ENCODE measurements around the gene COG7.

Gene COG7

GRCh38 chr16:23424292-23424958 is 28.6 kb downstream of the COG7 start:
- ChIA-PET CTCF (interaction anchor here (1.6 to 5.0 kb wide), 2 partner anchors 11 to 18 kb away, joined by 4 to 115 read pairs; no protein-coding TSS in a partner anchor), POLR2A (interaction anchor here (0.7 to 1.0 kb wide), 2 partner anchors 8 to 105 kb away, joined by 3 read pairs; no protein-coding TSS in a partner anchor)
- no peak for DNase-seq (ENCODE audit: low read depth, low spot score)
- TF ChIP-seq CTCF (IDR thresholded peaks at IDR 0.05; ENCODE audit: insufficient read depth, low read length, missing control alignments), result no peak
- H3K4me3 ChIP-seq (ENCODE audit: low read depth, low read length), result no peak overlapping the region

GRCh38 chr16:23423496-23424049 is 29.4 kb downstream of the COG7 start:
- DNase-seq (ENCODE audit: low read depth, low spot score), result peak; percentile 86
- no peak overlapping the region for H3K4me3 ChIP-seq (ENCODE audit: low read depth, low read length)
- no peak for TF ChIP-seq CTCF (IDR thresholded peaks at IDR 0.05; ENCODE audit: insufficient read depth, low read length, missing control alignments)
- CTCF ChIA-PET, result interaction anchor here (0.7 to 5.0 kb wide), 3 partner anchors 12 to 83 kb away, joined by 3 to 115 read pairs (median 4); no protein-coding TSS in a partner anchor
- POLR2A ChIA-PET, result interaction anchor here (0.7 to 1.0 kb wide), 2 partner anchors 8 to 106 kb away, joined by 3 read pairs; no protein-coding TSS in a partner anchor

- no peak overlapping the region for H3K4me3 ChIP-seq (ENCODE audit: low read depth, low read length)
- ChIA-PET POLR2A (no interaction called here), CTCF (interaction anchor here (0.7 to 1.4 kb wide), 4 partner anchors 14 to 236 kb away, joined by 3 to 12 read pairs (median 6); no protein-coding TSS in a partner anchor)
- TF ChIP-seq CTCF (IDR thresholded peaks at IDR 0.05; ENCODE audit: insufficient read depth, low read length, missing control alignments), result no peak
- DNase-seq (ENCODE audit: low read depth, low spot score), result peak; percentile 36
Observed at GRCh38 chr16:23420011-23420410, 33.0 kb downstream of the COG7 start.

- H3K4me3 ChIP-seq (ENCODE audit: low read depth, low read length), result no peak overlapping the region
- POLR2A ChIA-PET, result no interaction called here
- no peak for TF ChIP-seq CTCF (IDR thresholded peaks at IDR 0.05; ENCODE audit: insufficient read depth, low read length, missing control alignments)
- DNase-seq (ENCODE audit: low read depth, low spot score), result no peak
- CTCF ChIA-PET, result interaction anchor here (1.3 to 4.2 kb wide), 4 partner anchors 9 to 32 kb away, joined by 3 to 36 read pairs (median 8); no protein-coding TSS in a partner anchor
Observed at GRCh38 chr16:23416816-23417215, 36.2 kb downstream of the COG7 start.

- H3K4me3 ChIP-seq (ENCODE audit: low read depth, low read length), result no peak overlapping the region
- no peak for DNase-seq (ENCODE audit: low read depth, low spot score)
- CTCF ChIA-PET, result interaction anchor here (1.1 to 4.2 kb wide), 3 partner anchors 20 to 27 kb away, joined by 3 to 36 read pairs (median 4); no protein-coding TSS in a partner anchor
- POLR2A ChIA-PET, result interaction anchor here (0.6 kb wide), 1 partner anchor 26 kb away, joined by 3 read pairs; no protein-coding TSS in a partner anchor
- TF ChIP-seq CTCF (IDR thresholded peaks at IDR 0.05; ENCODE audit: insufficient read depth, low read length, missing control alignments), result no peak
Observed at GRCh38 chr16:23414731-23415130, 38.3 kb downstream of the COG7 start.

- DNase-seq (ENCODE audit: low read depth, low spot score), result no peak
- H3K4me3 ChIP-seq (ENCODE audit: low read depth, low read length), result no peak overlapping the region
- TF ChIP-seq CTCF (IDR thresholded peaks at IDR 0.05; ENCODE audit: insufficient read depth, low read length, missing control alignments), result no peak
- ChIA-PET POLR2A (no interaction called here), CTCF (interaction anchor here (1.1 to 5.8 kb wide), 2 partner anchors 10 to 24 kb away, joined by 3 to 44 read pairs; no protein-coding TSS in a partner anchor)
Observed at GRCh38 chr16:23410176-23410575, 42.8 kb downstream of the COG7 start.

Data from AG04449 (cell line).